Activated CD8-positive, alpha-beta T cell treated with anti-CD3 and anti-CD28 coated beads, Interleukin-2, amount 10 ng/mL, durations not matched to agents 7 days and 5 days (primary cell): ENCODE data around the gene TRIM3. TPM values are rescaled to one million over a fixed set of nuclear protein-coding genes. Genes with fewer than 3 reads are reported as not detected.

ENCODE experiments used
- ATAC-seq: fragments of 150-1000 bp; cut with Tn5 transposase; one replicate; pipeline ENCODE4 v1.10.0; 2021; ENCODE audit warnings: moderate library complexity
- CTCF ChIA-PET: fragments of 350-600 bp; sonication (Branson Sonifier 250); formaldehyde crosslinking; loops from one replicate; lab custom pipeline; 2021; ENCODE audit warnings: antibody characterized with exemption; lab: Charles Lee
- POLR2A ChIA-PET: fragments of 350-600 bp; sonication (Branson Sonifier 250); formaldehyde crosslinking; loops from one replicate; lab custom pipeline; 2021; ENCODE audit warnings: antibody characterized with exemption; lab: Charles Lee
- DNase-seq: peaks from one replicate; pipeline ENCODE4 v3.0.0-alpha.2; 2020
- H3K27ac Mint-ChIP-seq: one replicate; pipeline ENCODE4 v1.8.0; 2021; ENCODE audit warnings: mild to moderate bottlenecking, mixed read lengths
- H3K27me3 Mint-ChIP-seq: one replicate; pipeline ENCODE4 v1.8.0; 2021; ENCODE audit warnings: low read depth, mixed read lengths
- H3K36me3 Mint-ChIP-seq: one replicate; pipeline ENCODE4 v1.8.0; 2021; ENCODE audit warnings: low read depth, mixed read lengths
- H3K4me1 Mint-ChIP-seq: one replicate; pipeline ENCODE4 v1.8.0; 2021; ENCODE audit warnings: low read depth, mixed read lengths
- H3K4me3 Mint-ChIP-seq: one replicate; pipeline ENCODE4 v1.8.0; 2021; ENCODE audit warnings: mild to moderate bottlenecking, mixed read lengths
- H3K9me3 Mint-ChIP-seq: one replicate; pipeline ENCODE4 v1.8.0; 2022; ENCODE audit warnings: mixed read lengths; ENCODE audit not compliant: insufficient read depth
- total RNA-seq, 2 experiments: library from RNA; stranded (reverse); gene quantifications; one replicate each; pipeline ENCODE4 v1.2.3, GENCODE V29; 2021

TRIM3 gene
- total RNA-seq, 2 experiments from 2014 or later: 5.7 to 7.5 TPM

DNA sequence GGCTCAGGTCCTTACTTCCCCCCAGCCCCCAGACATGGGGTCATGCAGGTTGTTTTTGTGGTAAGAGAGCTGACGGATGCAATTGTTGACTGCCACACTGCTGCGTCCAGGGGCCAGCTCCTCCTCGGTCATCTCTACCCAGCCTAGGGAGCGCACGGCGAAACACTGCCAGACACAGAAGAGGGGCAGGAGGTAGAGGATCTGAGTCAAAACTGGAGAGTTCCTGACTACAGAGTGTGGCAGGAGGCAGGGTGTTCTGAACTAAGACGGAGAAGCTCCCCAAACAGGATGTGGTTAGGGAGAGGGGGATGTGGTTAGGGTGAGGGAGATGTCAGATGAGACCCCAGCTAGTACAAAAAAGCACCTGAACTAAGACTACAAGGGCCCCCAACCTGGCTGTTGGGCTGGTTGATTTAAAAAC is 71.2 kb downstream of the TRIM3 start:
- POLR2A ChIA-PET: interaction anchor here (0.6 to 6.2 kb wide), 13 partner anchors 9 to 713 kb away, joined by 3 to 55 read pairs (median 7); partner anchors contain the start of genes APBB1, ARFIP2, SMPD1 and TAF10

DNA sequence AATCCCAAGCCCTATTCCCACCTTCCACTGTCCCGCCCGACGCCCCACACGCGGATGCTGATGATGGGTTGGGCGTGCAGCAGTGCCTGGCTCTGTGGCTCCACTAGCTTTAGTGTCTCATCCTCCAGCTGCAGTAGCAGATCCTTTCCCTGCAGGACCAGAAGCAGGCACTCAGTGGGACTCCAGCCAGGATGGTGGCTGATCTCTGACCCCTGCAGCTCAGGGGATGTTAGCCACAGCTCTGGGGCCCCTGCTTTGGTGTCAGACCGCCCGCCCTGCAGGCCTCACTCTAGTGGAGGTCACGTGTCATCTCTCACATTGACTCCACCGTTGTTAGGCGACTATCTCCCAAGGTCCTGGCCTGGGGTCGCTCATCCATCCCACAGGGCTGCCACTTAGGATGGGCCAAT is 71.7 kb downstream of the TRIM3 start:
- POLR2A ChIA-PET: interaction anchor here (0.6 to 6.2 kb wide), 9 partner anchors 9 to 219 kb away, joined by 3 to 55 read pairs (median 16); partner anchors contain the start of genes APBB1, ARFIP2, SMPD1 and TIMM10B
- CTCF ChIA-PET: interaction anchor here (1.2 to 5.4 kb wide), 11 partner anchors 9 to 129 kb away, joined by 4 to 45 read pairs (median 11); partner anchors contain the start of genes APBB1 and SMPD1
- Mint-ChIP-seq H3K27ac (peak overlapping the region; percentile 98), H3K4me1 (peaks cover 62% of the 10 kb centered on the region), H3K27me3 (no peaks in the 10 kb centered on the region), H3K36me3 (peaks cover 54% of the 10 kb centered on the region), H3K4me3 (peak overlapping the region; percentile 81), H3K9me3 (no peaks in the 10 kb centered on the region)
- ATAC-seq: peak; percentile 44
- peak; percentile 52 for DNase-seq

More for the DNA sequence above, 71.2 kb downstream of the TRIM3 start:
- Mint-ChIP-seq H3K36me3 (peaks cover 58% of the 10 kb centered on the region), H3K27ac (peak overlapping the region; percentile 98), H3K4me1 (peaks cover 66% of the 10 kb centered on the region), H3K9me3 (no peaks in the 10 kb centered on the region), H3K27me3 (no peaks in the 10 kb centered on the region), H3K4me3 (peak overlapping the region; percentile 81)
- peak; percentile 93 for ATAC-seq
- DNase-seq: peak; percentile 95
- CTCF ChIA-PET: interaction anchor here (0.8 to 5.4 kb wide), 18 partner anchors 9 to 217 kb away, joined by 3 to 45 read pairs (median 6); partner anchors contain the start of genes APBB1, HPX, SMPD1 and TPP1

DNA sequence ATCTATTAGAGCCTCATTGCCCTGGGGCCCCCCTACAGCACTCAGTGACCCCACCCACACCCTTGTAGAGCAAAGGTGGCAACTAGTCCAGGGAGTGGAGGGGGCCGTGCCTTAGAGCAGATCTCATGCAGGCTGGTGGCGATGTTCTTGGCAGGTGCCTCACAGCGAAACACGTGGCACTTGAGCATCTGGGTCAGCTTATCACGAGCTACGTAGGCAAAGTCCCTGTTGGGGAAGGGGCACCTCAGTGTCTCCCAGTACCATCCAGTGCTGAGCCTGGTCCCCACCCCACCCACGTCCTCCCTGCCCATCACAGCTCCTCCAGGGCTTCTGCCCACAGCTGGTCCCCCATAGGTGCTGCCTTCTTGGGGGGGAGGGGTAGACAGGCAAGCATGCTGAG is 72.3 kb downstream of the TRIM3 start:
- H3K4me1 Mint-ChIP-seq: peaks cover 56% of the 10 kb centered on the region
- ATAC-seq (no peak), DNase-seq (no peak)
- peak overlapping the region; percentile 98 for H3K27ac Mint-ChIP-seq
- H3K9me3 Mint-ChIP-seq: no peaks in the 10 kb centered on the region
- H3K27me3 Mint-ChIP-seq: no peaks in the 10 kb centered on the region
- peaks cover 52% of the 10 kb centered on the region for H3K36me3 Mint-ChIP-seq
- CTCF ChIA-PET: interaction anchor here (1.2 to 5.4 kb wide), 8 partner anchors 9 to 104 kb away, joined by 3 to 45 read pairs (median 14); partner anchors contain the start of gene APBB1
- H3K4me3 Mint-ChIP-seq: no peak overlapping the region
- POLR2A ChIA-PET: interaction anchor here (0.6 to 6.2 kb wide), 7 partner anchors 9 to 220 kb away, joined by 4 to 55 read pairs (median 17); partner anchors contain the start of genes APBB1, ARFIP2, SMPD1 and TIMM10B

DNA sequence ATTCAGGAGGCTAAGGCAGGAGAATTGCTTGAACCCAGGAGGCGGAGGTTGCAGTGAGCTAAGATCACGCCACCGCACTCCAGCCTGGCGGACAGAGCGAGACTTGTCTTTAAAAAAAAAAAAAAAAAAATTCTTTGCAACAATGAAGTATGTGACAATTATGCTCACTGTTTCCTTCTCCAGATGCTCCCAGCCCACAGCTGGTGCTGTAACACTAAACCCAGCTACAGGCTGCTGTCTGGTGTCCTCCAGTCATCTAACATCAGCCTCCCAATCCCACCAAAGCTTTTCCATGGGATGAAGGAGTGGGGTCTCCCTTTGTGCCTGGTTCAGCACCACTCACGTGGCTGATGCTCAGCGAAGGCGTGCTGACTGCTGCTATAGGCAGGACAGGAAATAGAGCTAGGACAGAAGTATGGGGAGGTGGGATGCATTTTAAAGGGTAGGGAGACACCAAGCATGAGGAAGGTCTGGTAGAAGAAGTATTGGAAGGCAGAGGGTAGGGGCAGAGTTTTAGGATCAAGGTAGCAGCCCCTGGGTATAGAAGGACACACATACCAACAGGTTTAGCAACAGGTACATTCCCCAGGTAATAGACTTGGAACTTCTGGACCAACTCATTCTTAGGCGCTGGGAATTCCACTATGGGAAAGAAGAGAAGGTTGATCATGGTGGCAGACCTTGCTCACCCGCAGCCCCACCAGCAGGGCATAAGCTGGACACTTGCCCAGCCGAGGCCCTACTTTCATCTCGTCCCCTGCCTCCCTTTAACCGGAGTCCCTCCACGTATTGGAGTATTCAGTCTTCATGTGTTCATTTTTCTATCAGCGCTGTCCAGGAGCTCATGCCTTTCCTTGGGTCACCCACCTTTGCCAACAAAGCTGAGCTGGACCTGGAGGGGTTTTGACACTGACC is 73.1 kb downstream of the TRIM3 start:
- Mint-ChIP-seq H3K4me1 (peaks cover 49% of the 10 kb centered on the region), H3K27ac (peak overlapping the region; percentile 68), H3K4me3 (no peak overlapping the region), H3K36me3 (peaks cover 53% of the 10 kb centered on the region), H3K27me3 (no peaks in the 10 kb centered on the region), H3K9me3 (no peaks in the 10 kb centered on the region)
- ATAC-seq: no peak
- no peak for DNase-seq
- CTCF ChIA-PET: interaction anchor here (1.0 to 5.4 kb wide), 9 partner anchors 8 to 105 kb away, joined by 3 to 45 read pairs (median 7); partner anchors contain the start of gene SMPD1
- POLR2A ChIA-PET: interaction anchor here (0.7 to 6.2 kb wide), 4 partner anchors 9 to 22 kb away, joined by 4 to 55 read pairs (median 22); partner anchors contain the start of genes APBB1 and SMPD1

Other genes starting within 250 kb of the TRIM3 start
- 10 to 100 TPM; 19.1 to 20.4 TPM for gene FHIP1B, start 239.3 kb downstream of the TRIM3 start, total RNA-seq
- gene CNGA4, start 234.9 kb downstream of the TRIM3 start, total RNA-seq: under 1 TPM; 0.16 to 0.29 TPM
- gene CCKBR, start 214.1 kb downstream of the TRIM3 start, total RNA-seq: not detected
- 1 to 10 TPM; 1.0 to 1.2 TPM for gene CAVIN3, start 153.4 kb downstream of the TRIM3 start, total RNA-seq
- gene SMPD1, start 83.5 kb downstream of the TRIM3 start, total RNA-seq: 10 to 100 TPM; 35.5 to 37.1 TPM
- 10 to 100 TPM; 51.7 to 52.4 TPM for gene APBB1, start 54.8 kb downstream of the TRIM3 start, total RNA-seq
- gene HPX, start 33.0 kb downstream of the TRIM3 start, total RNA-seq: not detected
- 10 to 100 TPM; 38.6 to 39.8 TPM for gene ARFIP2, start 7.4 kb upstream of the TRIM3 start, total RNA-seq
- gene TIMM10B, start 7.6 kb upstream of the TRIM3 start, total RNA-seq: 10 to 100 TPM; 34.1 to 35.4 TPM
- gene DNHD1, start 23.3 kb upstream of the TRIM3 start, total RNA-seq: 10 to 100 TPM; 17.8 to 18.5 TPM
- gene RRP8, start 129.7 kb upstream of the TRIM3 start, total RNA-seq: 10 to 100 TPM; 28.6 to 29.8 TPM
- gene ILK, start 129.8 kb upstream of the TRIM3 start, total RNA-seq: 100 to 1,000 TPM; 195 to 197 TPM
- gene TAF10, start 138.3 kb upstream of the TRIM3 start, total RNA-seq: 100 to 1,000 TPM; 140 to 156 TPM
- 10 to 100 TPM; 74.1 to 78.9 TPM for gene TPP1, start 145.5 kb upstream of the TRIM3 start, total RNA-seq
- under 1 TPM; 0.23 to 0.29 TPM for gene DCHS1, start 181.9 kb upstream of the TRIM3 start, total RNA-seq
- gene MRPL17, start 209.4 kb upstream of the TRIM3 start, total RNA-seq: 10 to 100 TPM; 60.6 to 69.2 TPM